HepG2 (cell line): ENCODE measurements around the gene CDH13.

ENCODE experiments used
- RCOR2 ChIP-seq: IDR thresholded peaks from 2 replicates; pipeline ENCODE4 v1.6.1; 2016; ENCODE audit warnings: missing biosample characterization, missing genetic modification reagents
- ZBTB1 ChIP-seq: sonication (generic); formaldehyde crosslinking; IDR thresholded peaks from 2 replicates; pipeline ENCODE4 v1.4.0; 2020; ENCODE audit warnings: missing genetic modification reagents, borderline replicate concordance
- TF ChIP-seq, protein P1 (sequence below): fragments of 450-650 bp; IDR thresholded peaks from 2 replicates; pipeline ENCODE4 v1.6.1; 2017; ENCODE audit warnings: mild to moderate bottlenecking

DNA sequence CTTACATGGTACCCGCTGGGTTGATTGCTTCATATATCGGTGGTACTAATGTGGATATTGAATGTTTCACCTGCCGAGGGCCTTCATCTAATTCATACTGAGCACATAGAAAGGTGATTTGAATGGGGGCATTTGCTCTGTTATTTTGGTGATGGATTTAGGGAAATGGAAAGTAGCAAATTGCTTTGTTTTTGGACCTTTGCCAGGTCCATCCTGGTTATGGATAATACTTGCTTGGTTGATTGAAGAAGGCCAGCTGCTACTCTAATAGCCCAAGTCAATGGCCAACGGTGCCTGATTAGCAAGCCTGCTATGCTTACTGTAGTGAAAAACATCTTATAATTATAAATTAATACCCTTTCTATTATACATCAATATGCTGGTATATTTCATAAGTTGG, 253.6 kb downstream of the CDH13 start:
- TF ChIP-seq ZBTB1 (CRISPR knock-in tag): no peak
- no peak for TF ChIP-seq RCOR2 (CRISPR knock-in tag)
- TF ChIP-seq, protein P1, sequence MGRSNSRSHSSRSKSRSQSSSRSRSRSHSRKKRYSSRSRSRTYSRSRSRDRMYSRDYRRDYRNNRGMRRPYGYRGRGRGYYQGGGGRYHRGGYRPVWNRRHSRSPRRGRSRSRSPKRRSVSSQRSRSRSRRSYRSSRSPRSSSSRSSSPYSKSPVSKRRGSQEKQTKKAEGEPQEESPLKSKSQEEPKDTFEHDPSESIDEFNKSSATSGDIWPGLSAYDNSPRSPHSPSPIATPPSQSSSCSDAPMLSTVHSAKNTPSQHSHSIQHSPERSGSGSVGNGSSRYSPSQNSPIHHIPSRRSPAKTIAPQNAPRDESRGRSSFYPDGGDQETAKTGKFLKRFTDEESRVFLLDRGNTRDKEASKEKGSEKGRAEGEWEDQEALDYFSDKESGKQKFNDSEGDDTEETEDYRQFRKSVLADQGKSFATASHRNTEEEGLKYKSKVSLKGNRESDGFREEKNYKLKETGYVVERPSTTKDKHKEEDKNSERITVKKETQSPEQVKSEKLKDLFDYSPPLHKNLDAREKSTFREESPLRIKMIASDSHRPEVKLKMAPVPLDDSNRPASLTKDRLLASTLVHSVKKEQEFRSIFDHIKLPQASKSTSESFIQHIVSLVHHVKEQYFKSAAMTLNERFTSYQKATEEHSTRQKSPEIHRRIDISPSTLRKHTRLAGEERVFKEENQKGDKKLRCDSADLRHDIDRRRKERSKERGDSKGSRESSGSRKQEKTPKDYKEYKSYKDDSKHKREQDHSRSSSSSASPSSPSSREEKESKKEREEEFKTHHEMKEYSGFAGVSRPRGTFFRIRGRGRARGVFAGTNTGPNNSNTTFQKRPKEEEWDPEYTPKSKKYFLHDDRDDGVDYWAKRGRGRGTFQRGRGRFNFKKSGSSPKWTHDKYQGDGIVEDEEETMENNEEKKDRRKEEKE: no peak
